ENCODE measurements around the gene SCAI. TPM values are rescaled to one million over a fixed set of nuclear protein-coding genes. Genes with fewer than 3 reads are reported as not detected.
A peak's percentile ranks its signal among the peaks of the same experiment; 100 is the strongest.

The SCAI gene
- total and polyA plus RNA-seq, 2 experiments from 2014 or later, result 13.3 to 35.0 TPM

DNA sequence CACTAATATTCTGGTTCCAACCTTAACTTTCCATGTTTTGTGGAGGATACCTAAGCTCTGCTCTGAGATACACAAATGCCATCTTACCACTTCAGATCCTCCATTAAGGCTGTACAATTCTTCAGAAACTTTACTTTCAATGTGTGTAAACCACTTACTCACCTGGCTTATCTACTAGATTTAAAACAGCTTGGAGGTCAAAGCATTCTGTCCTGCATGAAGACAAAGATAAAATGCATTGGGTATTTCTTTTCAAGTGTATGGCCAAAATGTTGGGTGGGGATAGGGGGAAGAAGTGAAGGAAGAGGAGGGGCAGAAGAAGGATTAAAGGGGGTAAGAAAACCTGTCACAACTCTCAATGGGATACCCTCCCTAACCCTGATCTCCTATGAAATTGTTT is 203.4 kb downstream of the SCAI start:
- H3K36me3 Mint-ChIP-seq (ENCODE audit: low read depth), result 0 out of 3 replicates have a peak, but pooled peaks cover 2% of the 10 kb centered on the region
- no peaks in the 10 kb centered on the region for H3K27me3 Mint-ChIP-seq (ENCODE audit: insufficient read depth, low read depth, poor library complexity)
- DNase-seq (ENCODE audit: low spot score) (no peak), ATAC-seq (no peak)
- Histone ChIP-seq H3F3A (replicated peaks; ENCODE audit: low read depth) (peaks cover 18% of the 10 kb centered on the region), H3K4me3 (peak overlapping the region; percentile 94), H4K20me1 (replicated peaks; ENCODE audit: insufficient read depth) (no peaks in the 10 kb centered on the region), H3K27me3 (ENCODE audit: insufficient read depth) (no peaks in the 10 kb centered on the region), H2AFZ (peak overlapping the region; percentile 98; the same call in 1 of the 2 replicates), H3K9me2 (ENCODE audit: insufficient read depth) (no peaks in the 10 kb centered on the region), H3K4me2 (peak overlapping the region; percentile 89), H3K27ac (ENCODE audit: low read depth) (peak overlapping the region; percentile 90; the same call in 1 of the 2 replicates), H3K4me1 (ENCODE audit: insufficient read depth) (peaks cover 15% of the 10 kb centered on the region), H3K36me3 (ENCODE audit: insufficient read depth) (no peaks in the 10 kb centered on the region), H3K79me2 (replicated peaks; ENCODE audit: insufficient read depth) (no peaks in the 10 kb centered on the region)
- H3K4me1 Mint-ChIP-seq, result peaks cover 12% of the 10 kb centered on the region
- no peak for TF ChIP-seq POLR2AphosphoS5 (IDR thresholded peaks at IDR 0.05; ENCODE audit: low read depth)
- no peak for TF ChIP-seq NANOG (IDR thresholded peaks at IDR 0.05; ENCODE audit: borderline replicate concordance)
- no peak for TF ChIP-seq EZH2phosphoT487 (IDR thresholded peaks at IDR 0.05; ENCODE audit: unreplicated experiment)
- no peak for TF ChIP-seq STAT1 (IDR thresholded peaks at IDR 0.05; ENCODE audit: unreplicated experiment)
- TF ChIP-seq, protein P1, sequence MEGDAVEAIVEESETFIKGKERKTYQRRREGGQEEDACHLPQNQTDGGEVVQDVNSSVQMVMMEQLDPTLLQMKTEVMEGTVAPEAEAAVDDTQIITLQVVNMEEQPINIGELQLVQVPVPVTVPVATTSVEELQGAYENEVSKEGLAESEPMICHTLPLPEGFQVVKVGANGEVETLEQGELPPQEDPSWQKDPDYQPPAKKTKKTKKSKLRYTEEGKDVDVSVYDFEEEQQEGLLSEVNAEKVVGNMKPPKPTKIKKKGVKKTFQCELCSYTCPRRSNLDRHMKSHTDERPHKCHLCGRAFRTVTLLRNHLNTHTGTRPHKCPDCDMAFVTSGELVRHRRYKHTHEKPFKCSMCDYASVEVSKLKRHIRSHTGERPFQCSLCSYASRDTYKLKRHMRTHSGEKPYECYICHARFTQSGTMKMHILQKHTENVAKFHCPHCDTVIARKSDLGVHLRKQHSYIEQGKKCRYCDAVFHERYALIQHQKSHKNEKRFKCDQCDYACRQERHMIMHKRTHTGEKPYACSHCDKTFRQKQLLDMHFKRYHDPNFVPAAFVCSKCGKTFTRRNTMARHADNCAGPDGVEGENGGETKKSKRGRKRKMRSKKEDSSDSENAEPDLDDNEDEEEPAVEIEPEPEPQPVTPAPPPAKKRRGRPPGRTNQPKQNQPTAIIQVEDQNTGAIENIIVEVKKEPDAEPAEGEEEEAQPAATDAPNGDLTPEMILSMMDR (conservative IDR thresholded peaks at IDR 0.05; ENCODE audit: low read depth in 2 of 2), result no peak
- TF ChIP-seq ZNF114 (CRISPR knock-in tag; IDR thresholded peaks at IDR 0.05), result no peak
- H3K9me3 Mint-ChIP-seq, result no peaks in the 10 kb centered on the region
- H3K4me3 Mint-ChIP-seq, result peak overlapping the region; percentile 85
- H3K27ac Mint-ChIP-seq, result peak overlapping the region; percentile 89

DNA sequence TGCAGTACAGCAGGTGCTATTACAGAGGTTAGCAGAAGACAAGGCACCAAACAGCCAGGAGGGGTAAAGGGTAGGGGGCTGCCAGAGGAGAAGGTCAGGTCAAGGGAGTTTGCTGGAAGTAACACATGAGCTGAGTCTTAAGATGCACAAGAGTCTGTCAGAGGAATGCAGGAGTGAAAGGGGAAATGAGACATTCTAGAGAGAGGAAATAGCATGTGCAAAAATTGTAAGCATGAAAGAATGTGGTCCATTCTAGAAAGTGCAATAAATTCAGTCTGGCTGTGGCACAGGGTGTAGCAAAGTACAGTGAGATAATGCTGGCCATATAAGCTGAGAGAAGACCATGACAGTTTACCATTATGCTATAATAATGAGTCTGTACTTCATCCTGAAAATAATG is 209.0 kb downstream of the SCAI start:
- H3K79me2 ChIP-seq (replicated peaks; ENCODE audit: insufficient read depth), result no peaks in the 10 kb centered on the region
- no peak overlapping the region for H3K27ac Mint-ChIP-seq
- H2AFZ ChIP-seq, result no peak overlapping the region
- H3K9me2 ChIP-seq (ENCODE audit: insufficient read depth), result no peaks in the 10 kb centered on the region
- H3K4me3 ChIP-seq, result no peak overlapping the region
- H3K4me1 Mint-ChIP-seq, result no peaks in the 10 kb centered on the region
- H3K36me3 Mint-ChIP-seq (ENCODE audit: low read depth), result 0 out of 3 replicates have a peak, but pooled peaks cover 2% of the 10 kb centered on the region
- ATAC-seq (no peak), DNase-seq (ENCODE audit: low spot score) (no peak)
- no peaks in the 10 kb centered on the region for H3K9me3 Mint-ChIP-seq
- H4K20me1 ChIP-seq (replicated peaks; ENCODE audit: insufficient read depth), result no peaks in the 10 kb centered on the region
- no peaks in the 10 kb centered on the region for H3K27me3 Mint-ChIP-seq (ENCODE audit: insufficient read depth, low read depth, poor library complexity)
- H3K27ac ChIP-seq (ENCODE audit: low read depth), result no peak overlapping the region
- no peak overlapping the region for H3K4me3 Mint-ChIP-seq
- H3F3A ChIP-seq (replicated peaks; ENCODE audit: low read depth), result peaks cover 3% of the 10 kb centered on the region; the same call in 1 of the 2 replicates
- no peaks in the 10 kb centered on the region for H3K4me1 ChIP-seq (ENCODE audit: insufficient read depth)
- no peaks in the 10 kb centered on the region for H3K36me3 ChIP-seq (ENCODE audit: insufficient read depth)
- H3K27me3 ChIP-seq (ENCODE audit: insufficient read depth), result no peaks in the 10 kb centered on the region
- H3K4me2 ChIP-seq, result no peak overlapping the region
- TF ChIP-seq, protein P2, sequence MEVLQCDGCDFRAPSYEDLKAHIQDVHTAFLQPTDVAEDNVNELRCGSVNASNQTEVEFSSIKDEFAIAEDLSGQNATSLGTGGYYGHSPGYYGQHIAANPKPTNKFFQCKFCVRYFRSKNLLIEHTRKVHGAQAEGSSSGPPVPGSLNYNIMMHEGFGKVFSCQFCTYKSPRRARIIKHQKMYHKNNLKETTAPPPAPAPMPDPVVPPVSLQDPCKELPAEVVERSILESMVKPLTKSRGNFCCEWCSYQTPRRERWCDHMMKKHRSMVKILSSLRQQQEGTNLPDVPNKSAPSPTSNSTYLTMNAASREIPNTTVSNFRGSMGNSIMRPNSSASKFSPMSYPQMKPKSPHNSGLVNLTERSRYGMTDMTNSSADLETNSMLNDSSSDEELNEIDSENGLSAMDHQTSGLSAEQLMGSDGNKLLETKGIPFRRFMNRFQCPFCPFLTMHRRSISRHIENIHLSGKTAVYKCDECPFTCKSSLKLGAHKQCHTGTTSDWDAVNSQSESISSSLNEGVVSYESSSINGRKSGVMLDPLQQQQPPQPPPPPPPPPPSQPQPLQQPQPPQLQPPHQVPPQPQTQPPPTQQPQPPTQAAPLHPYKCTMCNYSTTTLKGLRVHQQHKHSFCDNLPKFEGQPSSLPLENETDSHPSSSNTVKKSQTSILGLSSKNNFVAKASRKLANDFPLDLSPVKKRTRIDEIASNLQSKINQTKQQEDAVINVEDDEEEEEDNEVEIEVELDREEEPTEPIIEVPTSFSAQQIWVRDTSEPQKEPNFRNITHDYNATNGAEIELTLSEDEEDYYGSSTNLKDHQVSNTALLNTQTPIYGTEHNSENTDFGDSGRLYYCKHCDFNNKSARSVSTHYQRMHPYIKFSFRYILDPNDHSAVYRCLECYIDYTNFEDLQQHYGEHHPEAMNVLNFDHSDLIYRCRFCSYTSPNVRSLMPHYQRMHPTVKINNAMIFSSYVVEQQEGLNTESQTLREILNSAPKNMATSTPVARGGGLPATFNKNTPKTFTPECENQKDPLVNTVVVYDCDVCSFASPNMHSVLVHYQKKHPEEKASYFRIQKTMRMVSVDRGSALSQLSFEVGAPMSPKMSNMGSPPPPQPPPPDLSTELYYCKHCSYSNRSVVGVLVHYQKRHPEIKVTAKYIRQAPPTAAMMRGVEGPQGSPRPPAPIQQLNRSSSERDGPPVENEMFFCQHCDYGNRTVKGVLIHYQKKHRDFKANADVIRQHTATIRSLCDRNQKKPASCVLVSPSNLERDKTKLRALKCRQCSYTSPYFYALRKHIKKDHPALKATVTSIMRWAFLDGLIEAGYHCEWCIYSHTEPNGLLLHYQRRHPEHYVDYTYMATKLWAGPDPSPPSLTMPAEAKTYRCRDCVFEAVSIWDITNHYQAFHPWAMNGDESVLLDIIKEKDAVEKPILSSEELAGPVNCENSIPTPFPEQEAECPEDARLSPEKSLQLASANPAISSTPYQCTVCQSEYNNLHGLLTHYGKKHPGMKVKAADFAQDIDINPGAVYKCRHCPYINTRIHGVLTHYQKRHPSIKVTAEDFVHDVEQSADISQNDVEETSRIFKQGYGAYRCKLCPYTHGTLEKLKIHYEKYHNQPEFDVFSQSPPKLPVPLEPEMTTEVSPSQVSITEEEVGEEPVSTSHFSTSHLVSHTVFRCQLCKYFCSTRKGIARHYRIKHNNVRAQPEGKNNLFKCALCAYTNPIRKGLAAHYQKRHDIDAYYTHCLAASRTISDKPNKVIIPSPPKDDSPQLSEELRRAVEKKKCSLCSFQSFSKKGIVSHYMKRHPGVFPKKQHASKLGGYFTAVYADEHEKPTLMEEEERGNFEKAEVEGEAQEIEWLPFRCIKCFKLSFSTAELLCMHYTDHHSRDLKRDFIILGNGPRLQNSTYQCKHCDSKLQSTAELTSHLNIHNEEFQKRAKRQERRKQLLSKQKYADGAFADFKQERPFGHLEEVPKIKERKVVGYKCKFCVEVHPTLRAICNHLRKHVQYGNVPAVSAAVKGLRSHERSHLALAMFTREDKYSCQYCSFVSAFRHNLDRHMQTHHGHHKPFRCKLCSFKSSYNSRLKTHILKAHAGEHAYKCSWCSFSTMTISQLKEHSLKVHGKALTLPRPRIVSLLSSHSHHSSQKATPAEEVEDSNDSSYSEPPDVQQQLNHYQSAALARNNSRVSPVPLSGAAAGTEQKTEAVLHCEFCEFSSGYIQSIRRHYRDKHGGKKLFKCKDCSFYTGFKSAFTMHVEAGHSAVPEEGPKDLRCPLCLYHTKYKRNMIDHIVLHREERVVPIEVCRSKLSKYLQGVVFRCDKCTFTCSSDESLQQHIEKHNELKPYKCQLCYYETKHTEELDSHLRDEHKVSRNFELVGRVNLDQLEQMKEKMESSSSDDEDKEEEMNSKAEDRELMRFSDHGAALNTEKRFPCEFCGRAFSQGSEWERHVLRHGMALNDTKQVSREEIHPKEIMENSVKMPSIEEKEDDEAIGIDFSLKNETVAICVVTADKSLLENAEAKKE (CRISPR knock-in tag; IDR thresholded peaks at IDR 0.05), result no peak
- TF ChIP-seq ZNF331 (CRISPR knock-in tag; IDR thresholded peaks at IDR 0.05; ENCODE audit: low read depth) (no peak), NANOG (IDR thresholded peaks at IDR 0.05; ENCODE audit: borderline replicate concordance) (no peak), CREB1 (CRISPR knock-in tag; IDR thresholded peaks at IDR 0.05; ENCODE audit: low read depth) (no peak), EZH2 (IDR thresholded peaks at IDR 0.05; ENCODE audit: low read depth, unreplicated experiment) (no peak), JUNB (IDR thresholded peaks at IDR 0.05; ENCODE audit: unreplicated experiment) (no peak), EZH2phosphoT487 (IDR thresholded peaks at IDR 0.05; ENCODE audit: unreplicated experiment) (no peak), POLR2AphosphoS5 (IDR thresholded peaks at IDR 0.05; ENCODE audit: low read depth) (no peak), STAT1 (IDR thresholded peaks at IDR 0.05; ENCODE audit: unreplicated experiment) (no peak), ZNF114 (CRISPR knock-in tag; IDR thresholded peaks at IDR 0.05) (no peak)
- TF ChIP-seq, protein P1 (conservative IDR thresholded peaks at IDR 0.05; ENCODE audit: low read depth in 2 of 2), result no peak
